ENCODE data around the gene MEI1. TPM values are rescaled to one million over a fixed set of nuclear protein-coding genes. Genes with fewer than 3 reads are reported as not detected.

The MEI1 gene
- total and polyA plus RNA-seq, 9 of the 15 experiments (the other 6 are each of a cell fraction or from before 2014, with no cell fraction given), result 0.08 to 0.68 (median 0.18) TPM; not detected in 2

DNA sequence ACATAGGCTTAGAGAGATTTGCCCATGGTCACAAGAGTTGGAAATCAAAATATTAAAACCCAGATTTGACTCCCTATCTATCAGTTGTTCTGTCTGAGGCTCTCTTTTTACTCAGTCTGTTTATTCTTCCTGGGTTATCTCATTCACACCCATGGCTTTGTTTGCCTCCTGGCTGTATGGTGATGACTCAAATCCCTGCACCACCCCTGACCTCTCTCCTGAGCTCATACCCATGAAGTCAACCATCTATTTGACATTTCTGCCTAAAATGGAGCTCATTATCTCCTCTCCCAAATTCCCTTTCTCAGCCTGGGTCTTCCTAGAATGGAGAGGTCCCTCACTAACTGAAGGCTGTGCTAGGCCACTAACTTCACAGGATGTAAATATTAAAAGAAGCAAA, 73.3 kb downstream of the MEI1 start:
- TF ChIP-seq, protein P1, sequence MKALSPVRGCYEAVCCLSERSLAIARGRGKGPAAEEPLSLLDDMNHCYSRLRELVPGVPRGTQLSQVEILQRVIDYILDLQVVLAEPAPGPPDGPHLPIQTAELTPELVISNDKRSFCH (CRISPR knock-in tag; IDR thresholded peaks at IDR 0.05), result no peak
- TF ChIP-seq, protein P1 (tag; IDR thresholded peaks at IDR 0.05), result no peak
- TF ChIP-seq JUN (IDR thresholded peaks at IDR 0.05; ENCODE audit: borderline replicate concordance, low read depth, low read length) (no peak), JUN (CRISPR knock-in tag; IDR thresholded peaks at IDR 0.05; ENCODE audit: borderline replicate concordance) (no peak), KDM1A (IDR thresholded peaks at IDR 0.05) (peak; percentile 38 to 68; a peak in 3 of 4 replicates), CTBP1 (IDR thresholded peaks at IDR 0.05; ENCODE audit: borderline replicate concordance) (no peak), KLF10 (CRISPR knock-in tag; IDR thresholded peaks at IDR 0.05) (no peak), FOXK1 (CRISPR knock-in tag; IDR thresholded peaks at IDR 0.05; ENCODE audit: borderline replicate concordance) (no peak), HNRNPLL (IDR thresholded peaks at IDR 0.05; ENCODE audit: low read depth, low read length, poor library complexity, severe bottlenecking) (no peak), ZNF785 (CRISPR knock-in tag; IDR thresholded peaks at IDR 0.05) (no peak), CBFA2T3 (IDR thresholded peaks at IDR 0.05) (peak; percentile 45)
- TF ChIP-seq, protein P2, sequence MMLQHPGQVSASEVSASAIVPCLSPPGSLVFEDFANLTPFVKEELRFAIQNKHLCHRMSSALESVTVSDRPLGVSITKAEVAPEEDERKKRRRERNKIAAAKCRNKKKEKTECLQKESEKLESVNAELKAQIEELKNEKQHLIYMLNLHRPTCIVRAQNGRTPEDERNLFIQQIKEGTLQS (IDR thresholded peaks at IDR 0.05), result 0 out of 2 replicates have a peak, but pooled peaks have one; percentile 7
- TF ChIP-seq, protein P2 (CRISPR knock-in tag; conservative IDR thresholded peaks at IDR 0.05), result no peak
- TF ChIP-seq, protein P3, sequence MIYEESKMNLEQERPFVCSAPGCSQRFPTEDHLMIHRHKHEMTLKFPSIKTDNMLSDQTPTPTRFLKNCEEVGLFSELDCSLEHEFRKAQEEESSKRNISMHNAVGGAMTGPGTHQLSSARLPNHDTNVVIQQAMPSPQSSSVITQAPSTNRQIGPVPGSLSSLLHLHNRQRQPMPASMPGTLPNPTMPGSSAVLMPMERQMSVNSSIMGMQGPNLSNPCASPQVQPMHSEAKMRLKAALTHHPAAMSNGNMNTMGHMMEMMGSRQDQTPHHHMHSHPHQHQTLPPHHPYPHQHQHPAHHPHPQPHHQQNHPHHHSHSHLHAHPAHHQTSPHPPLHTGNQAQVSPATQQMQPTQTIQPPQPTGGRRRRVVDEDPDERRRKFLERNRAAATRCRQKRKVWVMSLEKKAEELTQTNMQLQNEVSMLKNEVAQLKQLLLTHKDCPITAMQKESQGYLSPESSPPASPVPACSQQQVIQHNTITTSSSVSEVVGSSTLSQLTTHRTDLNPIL (CRISPR knock-in tag; IDR thresholded peaks at IDR 0.05), result no peak
- BruUV-seq (replicated peaks), result no TSS peak
- intact Hi-C loops (cut with micrococcal nuclease), result no loop called here
- Histone ChIP-seq H3K4me1 (replicated peaks in 1 of 2; ENCODE audit: control insufficient read depth in 2 of 2, insufficient read depth in 2 of 2, low read length in 2 of 2) (no peaks in the 10 kb centered on the region), H3K27ac (ENCODE audit: extremely low read depth, low read depth, low read length) (no peak overlapping the region), H3K4me3 (no peak overlapping the region), H3K36me3 (ENCODE audit: control insufficient read depth, insufficient read depth, low read length) (no peaks in the 10 kb centered on the region), H3K79me2 (ENCODE audit: control insufficient read depth, insufficient read depth, low read length) (no peaks in the 10 kb centered on the region), H2AFZ (ENCODE audit: low read depth, low read length) (no peak overlapping the region), H3K9me3 (replicated peaks; ENCODE audit: control insufficient read depth, insufficient read depth, low read depth, low read length) (no peaks in the 10 kb centered on the region), H3K9me1 (ENCODE audit: control insufficient read depth, insufficient read depth, low read length) (no peaks in the 10 kb centered on the region), H3K27me3 (ENCODE audit: control insufficient read depth in 2 of 2, insufficient read depth in 2 of 2, low read length in 2 of 2) (peaks cover 0 to 1% of the 10 kb centered on the region in 2 experiments; a peak in 1 of 5 replicates), H4K20me1 (replicated peaks; ENCODE audit: control insufficient read depth, insufficient read depth, low read length) (no peaks in the 10 kb centered on the region), H3K4me2 (ENCODE audit: insufficient read depth, low read length) (no peak overlapping the region), H3K9ac (ENCODE audit: insufficient read depth in 1 of 2, low read depth in 2 of 2, low read length in 2 of 2) (no peak overlapping the region)
- no peak for ATAC-seq
- in situ Hi-C loops (cut with MboI), result no loop called here
- ChIA-PET CTCF (ENCODE audit: low intra/inter-chr PET ratio) (no interaction called here), POLR2A (no interaction called here)
- no peak for DNase-seq (ENCODE audit: extremely low read depth in 1 of 4, low spot score in 3 of 4)
- no peak for FAIRE-seq

Data from K562 (cell line).